Upper lobe of right lung (tissue), 1 donor: Measurements from ENCODE around the gene CAMTA1. TPM values are rescaled to one million over a fixed set of nuclear protein-coding genes. Genes with fewer than 3 reads are reported as not detected.

ENCODE experiments used
- ATAC-seq: fragments of 200-7000 bp; cut with Tn5 transposase; one replicate; pipeline ENCODE4 v1.9.1; 2020; ENCODE audit warnings: mild to moderate bottlenecking, moderate library complexity
- DNase-seq: peaks from one replicate; pipeline ENCODE4 v3.0.0-alpha.2; 2020
- H3K27ac ChIP-seq: fragments of 200-600 bp; one replicate; pipeline ENCODE4 v1.8.0; 2022
- H3K27me3 ChIP-seq: fragments of 200-600 bp; one replicate; pipeline ENCODE4 v1.8.0; 2022; ENCODE audit warnings: mild to moderate bottlenecking
- H3K36me3 ChIP-seq: fragments of 200-600 bp; one replicate; pipeline ENCODE4 v1.8.0; 2022
- H3K4me1 ChIP-seq: fragments of 200-600 bp; one replicate; pipeline ENCODE4 v1.8.0; 2022
- H3K4me3 ChIP-seq: fragments of 200-600 bp; one replicate; pipeline ENCODE4 v1.8.0; 2022; ENCODE audit warnings: mild to moderate bottlenecking
- H3K9me3 ChIP-seq: fragments of 200-600 bp; one replicate; pipeline ENCODE4 v1.8.0; 2022
- CTCF ChIP-seq: fragments of 200-600 bp; IDR thresholded peaks from one replicate; pipeline ENCODE4 v1.8.0; 2022; ENCODE audit warnings: antibody characterized with exemption
- intact Hi-C: fragments of 100-400 bp; cut with DNase I; formaldehyde crosslinking; loops from one replicate; pipeline ENCODE4 v1.11.0; 2022
- total RNA-seq: library from RNA; stranded (reverse); fragmentation: NEBNext Ultra II Directional; extraction: Animal tissue kit (Norgen Biotek cat#: 25700); gene quantifications from one replicate; pipeline ENCODE4 v1.2.1, GENCODE V29; 2021
- donor health status: DM: no; HTN: yes; CAD: no; lungs with severe emphysema.

Gene CAMTA1
- total RNA-seq, 1 donor from 2014 or later: 63.4 TPM

DNA sequence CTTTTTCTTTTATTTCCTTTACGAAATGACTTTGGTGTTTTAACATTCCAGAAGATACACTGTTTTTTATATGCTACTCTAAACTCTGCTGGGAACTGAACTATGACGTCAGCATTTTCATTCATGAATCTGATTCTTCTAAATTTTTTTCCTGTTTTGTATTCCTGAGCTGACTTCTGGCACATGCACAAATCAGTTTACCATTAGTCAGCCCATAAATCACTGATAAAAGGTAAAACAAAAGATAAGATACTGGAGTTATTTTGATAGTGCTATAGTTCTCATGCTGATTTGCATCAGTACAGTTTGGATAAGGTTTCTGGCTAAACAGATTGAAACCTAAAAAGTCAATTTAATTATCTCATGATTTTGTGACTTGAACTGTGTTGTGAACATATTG, 10.4 kb downstream of the CAMTA1 start:
- no peak for ATAC-seq
- intact Hi-C loops: loop anchor here (10.0 kb wide), 1 partner anchor 279 kb away; no protein-coding TSS in a partner anchor

DNA sequence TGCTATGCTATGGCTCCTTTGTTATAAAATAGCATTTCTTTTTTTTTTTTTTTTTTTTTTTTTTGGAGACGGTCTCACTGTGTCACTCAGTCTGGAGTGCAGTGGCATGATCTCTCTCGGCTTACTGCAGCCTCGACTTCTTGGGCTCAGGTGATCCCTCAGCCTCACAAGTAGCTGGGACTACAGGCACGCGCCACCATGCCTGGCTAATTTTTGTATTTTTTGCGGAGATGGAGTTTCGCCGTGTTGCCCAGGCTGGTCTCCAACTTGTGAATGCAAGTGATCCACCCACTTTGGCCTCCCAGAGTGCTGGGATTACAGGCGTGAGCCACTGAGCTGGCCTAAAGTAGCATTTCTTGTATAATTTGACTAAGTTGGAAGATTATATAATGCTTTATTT, 10.8 kb downstream of the CAMTA1 start:
- H3K27me3 ChIP-seq: no peaks in the 10 kb centered on the region
- ATAC-seq (no peak), DNase-seq (no peak)
- TF ChIP-seq CTCF: no peak
- no peak overlapping the region for H3K27ac ChIP-seq
- intact Hi-C loops: loop anchor here (10.0 kb wide), 1 partner anchor 279 kb away; no protein-coding TSS in a partner anchor
- peaks cover 17% of the 10 kb centered on the region for H3K4me1 ChIP-seq
- H3K36me3 ChIP-seq: no peaks in the 10 kb centered on the region
- no peaks in the 10 kb centered on the region for H3K9me3 ChIP-seq
- no peak overlapping the region for H3K4me3 ChIP-seq

More for the DNA sequence above, 10.4 kb downstream of the CAMTA1 start:
- H3K4me3 ChIP-seq: no peak overlapping the region
- H3K4me1 ChIP-seq: peaks cover 13% of the 10 kb centered on the region
- H3K27ac ChIP-seq: no peak overlapping the region
- H3K27me3 ChIP-seq: no peaks in the 10 kb centered on the region
- H3K36me3 ChIP-seq: no peaks in the 10 kb centered on the region
- DNase-seq: no peak
- TF ChIP-seq CTCF: no peak
- H3K9me3 ChIP-seq: no peaks in the 10 kb centered on the region

DNA sequence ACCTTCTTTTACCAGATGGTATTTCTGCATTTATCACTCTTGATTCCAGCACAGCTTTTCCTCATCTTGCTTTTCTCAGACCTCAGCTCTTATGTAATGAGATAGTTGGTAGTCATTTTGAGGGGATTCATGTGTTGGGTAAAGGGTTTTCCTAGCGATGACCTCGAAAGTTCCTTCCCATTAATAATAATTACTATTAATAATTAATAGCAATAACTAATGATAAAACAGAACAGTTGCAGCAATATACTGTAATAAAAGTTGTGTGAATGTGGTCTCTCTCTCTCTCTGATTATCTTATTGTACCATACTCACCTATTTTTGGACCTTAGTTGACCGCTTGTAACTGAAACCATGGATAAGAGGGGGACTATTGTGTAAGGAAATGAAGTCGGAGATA, 14.2 kb downstream of the CAMTA1 start:
- H3K27me3 ChIP-seq: no peaks in the 10 kb centered on the region
- DNase-seq: no peak
- no peak for ATAC-seq
- H3K9me3 ChIP-seq: no peaks in the 10 kb centered on the region
- H3K27ac ChIP-seq: no peak overlapping the region
- intact Hi-C loops: loop anchor here (10.0 kb wide), 1 partner anchor 275 kb away; no protein-coding TSS in a partner anchor
- H3K4me3 ChIP-seq: no peak overlapping the region
- no peak for TF ChIP-seq CTCF
- H3K4me1 ChIP-seq: peaks cover 27% of the 10 kb centered on the region
- no peaks in the 10 kb centered on the region for H3K36me3 ChIP-seq

GRCh38 chr1:6800745-6801144, 15.5 kb downstream of the CAMTA1 start:
- Histone ChIP-seq H3K27me3 (no peaks in the 10 kb centered on the region), H3K9me3 (no peaks in the 10 kb centered on the region), H3K4me3 (no peak overlapping the region), H3K36me3 (no peaks in the 10 kb centered on the region), H3K4me1 (peaks cover 24% of the 10 kb centered on the region), H3K27ac (peak overlapping the region; percentile 9)
- DNase-seq (no peak), ATAC-seq (peak; percentile 45)
- no peak for TF ChIP-seq CTCF
- intact Hi-C loops: no loop called here

DNA sequence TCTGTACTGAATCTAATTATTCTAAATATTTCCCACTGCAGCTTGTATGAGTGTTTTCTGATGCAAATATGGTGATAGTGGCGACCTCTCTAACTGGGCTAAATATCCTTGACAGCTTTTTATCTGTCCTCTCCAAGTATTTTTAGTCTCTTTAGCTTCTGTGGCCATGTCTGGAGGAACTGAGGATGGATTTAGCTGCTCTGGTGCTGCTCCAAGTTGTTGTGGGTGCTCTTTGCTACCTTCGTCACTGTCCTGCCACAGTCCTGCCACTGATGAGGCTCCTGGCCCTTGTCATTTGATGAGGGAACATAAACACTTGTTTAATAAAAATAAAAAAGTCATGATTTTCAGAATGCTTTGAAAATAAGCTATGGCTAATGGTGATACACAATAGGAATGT, 15.9 kb downstream of the CAMTA1 start:
- DNase-seq (no peak), ATAC-seq (no peak)
- Histone ChIP-seq H3K4me3 (no peak overlapping the region), H3K27me3 (no peaks in the 10 kb centered on the region), H3K36me3 (no peaks in the 10 kb centered on the region), H3K27ac (peak overlapping the region; percentile 9), H3K9me3 (no peaks in the 10 kb centered on the region), H3K4me1 (peaks cover 24% of the 10 kb centered on the region)
- intact Hi-C loops: no loop called here
- no peak for TF ChIP-seq CTCF

DNA sequence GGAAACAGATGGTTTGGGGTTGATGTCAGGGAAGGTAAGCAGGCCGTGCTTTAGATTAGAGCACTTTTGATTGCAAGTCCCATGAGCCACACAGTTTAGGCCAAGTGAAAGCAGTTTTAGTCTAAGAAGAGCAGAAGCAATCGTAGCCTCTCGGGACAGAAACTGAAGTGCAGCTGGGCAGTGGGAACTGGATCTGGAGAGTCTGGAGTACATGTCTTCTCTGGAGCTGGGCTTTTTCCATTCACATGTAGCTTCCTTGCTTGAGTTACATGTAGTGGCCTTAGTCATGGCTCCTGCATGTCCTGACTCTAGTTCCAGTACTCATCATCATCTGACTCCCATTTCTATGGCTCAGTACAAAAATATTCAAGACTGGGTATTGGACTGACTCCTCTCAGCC, 16.7 kb downstream of the CAMTA1 start:
- H3K27ac ChIP-seq: peak overlapping the region; percentile 32
- no peaks in the 10 kb centered on the region for H3K27me3 ChIP-seq
- TF ChIP-seq CTCF: no peak
- intact Hi-C loops: no loop called here
- no peaks in the 10 kb centered on the region for H3K36me3 ChIP-seq
- DNase-seq (no peak), ATAC-seq (peak; percentile 21)
- H3K4me1 ChIP-seq: peaks cover 24% of the 10 kb centered on the region
- H3K4me3 ChIP-seq: no peak overlapping the region
- H3K9me3 ChIP-seq: no peaks in the 10 kb centered on the region
